GM19238 (cell line): ENCODE results near the gene PTH1R.
A peak's percentile ranks its signal among the peaks of the same experiment; 100 is the strongest.

Experiments
- DNase-seq: peaks from one replicate; pipeline ENCODE4 v3.0.0; 2011; ENCODE audit warnings: low spot score; ENCODE audit not compliant: insufficient read length

The PTH1R gene

DNA sequence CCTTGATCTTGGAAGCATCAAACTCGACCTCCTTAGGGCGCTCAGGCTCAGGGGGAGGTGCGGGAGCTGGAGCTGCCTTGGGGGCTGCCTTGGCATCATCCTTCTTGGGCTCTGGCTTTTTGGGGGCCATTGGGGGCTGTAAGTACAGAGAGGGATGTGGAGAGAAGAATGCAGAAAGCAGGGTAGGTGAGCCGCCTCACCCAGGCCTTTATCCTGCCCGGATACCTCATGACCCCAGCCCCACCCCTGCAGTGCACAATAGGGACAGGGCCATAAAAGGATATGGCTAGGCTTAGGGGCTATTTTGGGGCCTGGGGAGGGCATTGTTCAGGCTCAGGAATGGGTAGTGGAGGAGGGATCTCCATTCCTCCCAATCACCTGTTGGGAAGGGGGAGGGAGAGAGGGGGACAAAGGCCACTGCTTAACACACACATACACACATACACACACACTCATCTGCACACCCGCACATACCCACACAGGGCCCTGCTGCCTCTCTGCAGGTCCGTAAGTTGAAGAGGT is 14.2 kb upstream of the PTH1R start, which contains the start of gene MYL3:
TSS of gene MYL3 (minus strand) at position 184 of the 522 bp plus-strand sequence. CDS start at position 130, 54 bp downstream.
- DNase-seq = no peak

DNA sequence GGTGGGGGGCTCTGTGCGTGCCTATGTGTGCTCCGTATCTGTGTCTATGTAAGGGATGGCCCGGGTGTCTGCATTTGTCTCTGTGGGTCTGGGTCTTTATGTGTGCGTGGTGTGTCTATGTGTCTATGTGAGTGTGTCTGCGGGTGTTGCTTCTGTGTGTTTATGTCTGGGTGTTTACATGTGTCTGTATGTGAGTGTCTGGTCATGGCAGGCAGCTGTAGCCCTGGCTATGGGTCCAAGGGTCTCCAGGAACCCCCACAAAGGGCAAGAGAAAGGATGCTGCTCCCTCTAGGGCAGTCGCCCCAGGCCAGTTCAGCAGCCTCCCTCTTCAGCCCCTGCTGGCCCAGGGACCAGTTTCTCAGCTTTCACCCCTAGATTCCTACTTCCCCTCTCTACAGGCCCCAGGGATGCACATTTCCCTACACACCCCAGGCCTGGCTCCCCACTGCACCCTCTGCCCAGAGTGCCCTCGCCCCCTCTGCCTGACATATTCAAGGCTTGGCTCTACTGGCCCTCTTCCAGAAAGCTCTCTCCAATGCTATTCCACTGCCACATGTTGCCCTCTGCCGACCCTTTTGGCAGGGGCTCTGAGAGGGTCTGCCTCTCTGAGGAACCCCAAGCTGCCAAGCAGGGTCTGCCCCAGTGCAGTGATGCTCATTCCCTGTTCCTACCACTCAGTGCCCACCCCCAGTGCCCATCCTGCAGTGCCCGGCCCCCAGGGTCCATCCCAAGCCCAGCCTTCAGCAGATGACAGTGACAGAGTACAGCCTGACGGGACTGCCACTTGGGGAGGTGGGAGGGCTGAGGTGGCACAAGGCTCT is 13.2 kb upstream of the PTH1R start:
- DNase-seq = no peak

DNA sequence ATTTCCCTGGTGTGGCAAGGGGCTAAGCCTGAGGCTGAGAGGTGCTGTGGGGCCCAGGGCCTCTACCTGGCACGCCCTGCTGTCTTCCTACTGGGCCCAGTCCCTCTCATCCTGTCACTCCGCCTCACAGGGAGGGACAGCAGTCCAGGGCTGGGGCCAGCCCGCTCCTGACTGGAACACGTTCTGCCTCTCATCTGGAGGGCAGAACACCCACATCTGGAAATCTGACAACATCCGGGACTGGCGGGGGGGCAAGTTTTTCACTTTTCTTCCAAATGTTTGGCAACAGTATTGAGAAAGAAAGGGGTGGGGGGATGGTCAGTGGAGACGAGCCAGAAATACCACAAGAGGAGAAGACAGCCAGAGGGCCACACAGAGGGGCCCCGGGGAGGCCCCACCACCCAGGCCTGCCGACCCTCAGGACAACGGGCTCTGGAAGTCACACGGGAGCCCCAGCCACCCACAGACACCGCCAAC is 12.5 kb upstream of the PTH1R start:
- DNase-seq = no peak

DNA sequence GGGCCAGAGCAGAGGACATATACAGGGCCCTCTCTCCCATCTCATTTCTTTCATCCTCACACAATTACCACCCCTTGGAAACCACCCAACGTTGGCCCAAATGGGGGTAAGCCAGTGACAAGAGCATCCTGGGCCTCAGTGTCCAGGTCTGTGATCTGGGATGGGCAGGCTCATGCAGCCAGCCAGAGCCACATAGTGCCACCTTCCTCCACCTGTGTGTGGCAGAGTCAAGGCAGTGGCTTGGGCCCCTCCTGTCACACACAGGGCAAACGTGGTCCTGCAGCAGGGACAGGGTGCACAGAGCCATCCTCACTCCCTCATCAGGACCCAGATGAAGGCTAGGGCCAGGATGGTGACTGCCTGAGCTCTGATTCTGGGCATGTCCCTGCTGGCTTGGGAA is 12.0 kb upstream of the PTH1R start:
- DNase-seq = no peak

DNA sequence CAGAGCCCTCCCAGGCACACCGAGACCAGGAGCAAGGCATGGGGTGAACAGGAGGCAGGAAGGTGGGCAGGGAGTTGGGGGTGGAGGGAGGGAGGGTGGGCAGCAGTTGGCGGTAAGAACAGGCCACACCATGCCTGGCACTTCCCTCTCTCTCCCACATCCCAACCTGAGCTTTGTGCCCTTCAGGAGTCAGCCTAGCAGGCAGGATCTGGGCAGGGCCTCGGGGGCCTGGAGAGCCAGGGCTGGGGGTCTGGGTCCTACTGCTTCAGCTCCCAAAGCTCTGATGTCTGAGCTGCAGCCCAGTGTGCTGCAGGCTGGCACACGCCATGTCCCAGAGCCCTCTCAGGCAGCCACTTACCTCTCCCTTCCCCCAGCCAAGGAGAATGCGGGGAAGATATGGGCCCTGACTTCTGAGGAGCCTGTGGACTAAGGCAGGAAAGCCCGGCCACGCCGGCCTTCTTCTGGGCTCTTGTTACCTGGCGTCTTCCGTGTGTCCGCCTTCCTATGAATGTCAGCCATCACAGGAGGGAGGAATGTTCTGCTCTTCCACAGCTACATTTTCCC is 11.4 kb upstream of the PTH1R start:
- no peak for DNase-seq

DNA sequence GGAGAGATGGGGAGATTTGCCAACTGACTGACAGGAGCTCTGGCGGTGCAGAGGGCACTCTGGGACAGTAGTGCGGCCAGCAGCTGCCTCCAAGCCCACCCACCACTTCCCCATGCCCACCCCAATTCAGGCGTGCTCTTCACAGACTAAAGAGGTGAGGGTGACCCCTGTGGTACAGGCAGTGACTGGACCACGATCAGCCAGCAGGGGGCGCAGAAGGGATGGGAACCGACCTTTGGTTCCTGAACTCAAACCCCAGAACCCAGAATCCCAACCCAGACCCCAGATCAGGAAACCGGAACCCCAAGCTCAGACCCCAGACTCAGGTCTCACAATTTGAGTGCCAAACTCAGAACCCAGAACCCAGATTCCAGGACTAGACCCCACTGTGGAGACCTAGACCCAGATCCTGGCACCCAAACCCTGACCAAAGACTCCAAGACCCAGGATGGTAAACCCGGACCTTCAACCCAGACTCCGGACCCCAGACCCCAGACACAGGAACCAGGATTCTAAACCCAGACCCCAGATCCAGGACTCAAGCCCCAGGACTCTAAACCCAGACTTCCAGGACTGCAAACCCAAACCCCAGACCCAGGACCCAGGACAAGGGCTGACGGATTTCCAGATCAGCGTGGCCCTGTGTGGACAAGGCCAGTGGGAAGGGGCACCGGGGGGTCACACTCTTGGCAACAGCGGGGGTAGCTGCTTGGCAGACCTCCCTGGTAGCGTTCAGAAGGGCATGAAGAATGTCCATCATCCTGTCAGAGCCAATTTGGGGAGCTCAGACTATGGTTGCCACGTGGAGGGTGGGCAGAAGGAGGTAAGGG is 10.6 kb upstream of the PTH1R start:
- DNase-seq = peak; percentile 58

DNA sequence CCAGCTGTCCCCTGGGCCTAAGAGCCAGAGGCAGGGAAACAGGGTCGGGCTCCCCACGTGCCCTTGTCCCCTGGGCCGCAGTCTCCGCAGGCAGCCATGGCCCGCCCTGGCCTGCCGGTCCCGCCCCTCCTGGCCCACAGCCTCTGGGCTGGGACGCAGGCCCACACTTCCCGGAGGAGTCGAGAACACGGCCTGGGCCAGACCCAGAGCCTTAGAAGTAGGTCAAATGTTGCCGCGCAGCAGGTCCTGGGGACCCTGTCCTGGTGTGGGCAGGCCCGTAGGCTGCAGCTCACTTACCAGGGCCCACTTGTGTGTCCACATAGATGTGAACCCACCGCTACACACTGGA is 10.0 kb upstream of the PTH1R start:
- DNase-seq = no peak

DNA sequence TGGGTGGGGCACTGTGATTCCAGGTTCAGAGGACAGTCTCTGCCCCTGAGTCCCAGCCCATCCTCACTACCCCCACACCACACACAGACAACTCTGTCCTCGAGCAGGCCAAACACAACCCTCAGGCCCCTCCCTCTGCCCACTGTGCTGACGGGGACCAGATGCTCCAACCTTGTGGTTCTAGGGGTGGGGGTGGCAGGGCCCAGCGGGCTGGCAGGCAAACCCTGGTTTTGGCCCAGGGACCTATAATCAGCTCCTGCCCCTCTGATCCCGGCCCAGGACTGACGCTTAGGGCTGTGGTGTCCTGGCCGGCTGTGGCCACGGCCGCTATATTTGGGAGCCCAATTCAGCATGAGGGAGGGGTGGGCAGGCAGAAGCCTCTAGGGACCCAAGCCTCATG is 9.2 kb upstream of the PTH1R start:
- DNase-seq = no peak

DNA sequence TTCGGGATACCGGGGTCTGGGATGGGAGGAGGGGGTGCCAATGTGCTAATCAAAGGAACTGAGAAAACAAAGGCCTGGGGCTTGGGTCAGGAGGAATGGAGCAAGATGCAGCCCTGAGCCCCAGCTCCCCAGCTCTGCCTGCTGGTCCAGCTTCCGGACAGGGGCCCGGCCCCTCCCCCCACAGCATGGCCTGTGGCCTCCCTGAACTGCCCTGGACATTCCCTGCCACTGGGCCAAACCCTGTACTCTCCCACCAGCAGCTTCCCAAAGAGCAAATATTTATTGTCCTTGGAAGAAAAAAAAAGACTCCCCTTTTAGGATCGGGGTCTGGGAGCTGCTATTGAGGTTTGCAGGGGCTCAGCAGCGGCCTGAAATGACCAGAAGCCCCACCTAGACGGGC is 8.6 kb upstream of the PTH1R start:
- DNase-seq = no peak

DNA sequence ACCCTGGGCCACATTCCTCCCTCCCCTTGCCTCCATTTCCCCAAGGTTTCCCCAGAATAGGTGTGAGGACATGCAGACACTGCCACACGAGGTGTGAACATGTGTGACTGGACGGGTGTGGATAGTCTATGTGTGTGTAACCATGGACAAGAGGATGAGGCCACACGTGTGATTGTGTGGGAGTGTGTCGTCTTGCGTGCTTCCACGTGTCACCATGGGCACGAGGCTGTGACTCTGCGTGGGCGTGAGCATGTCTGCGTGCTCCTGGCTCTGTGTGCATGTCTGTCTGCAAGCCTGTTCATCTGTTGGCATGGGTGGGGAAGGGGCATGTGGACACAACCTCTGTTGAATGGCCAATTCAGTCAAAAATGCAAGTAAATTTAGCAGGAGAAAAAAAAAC is 8.1 kb upstream of the PTH1R start:
- no peak for DNase-seq

DNA sequence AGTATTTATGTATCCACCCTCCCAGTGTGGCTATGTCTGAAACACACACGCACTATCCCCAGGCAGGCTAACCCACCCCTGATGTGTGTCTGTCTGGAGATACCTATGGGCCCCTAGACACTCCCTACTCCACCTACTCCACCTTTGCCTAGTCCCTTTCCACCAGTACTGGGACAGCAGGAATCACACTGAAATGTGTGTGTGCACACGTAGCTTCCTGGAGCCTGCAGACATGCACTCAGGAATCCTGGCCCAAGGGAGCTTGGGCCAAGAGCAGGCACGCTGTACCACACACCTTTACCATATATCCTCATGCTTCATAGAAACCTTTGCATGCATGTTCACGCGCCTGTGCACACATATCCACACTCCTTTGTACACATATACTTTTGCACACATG is 6.9 kb upstream of the PTH1R start:
- no peak for DNase-seq

DNA sequence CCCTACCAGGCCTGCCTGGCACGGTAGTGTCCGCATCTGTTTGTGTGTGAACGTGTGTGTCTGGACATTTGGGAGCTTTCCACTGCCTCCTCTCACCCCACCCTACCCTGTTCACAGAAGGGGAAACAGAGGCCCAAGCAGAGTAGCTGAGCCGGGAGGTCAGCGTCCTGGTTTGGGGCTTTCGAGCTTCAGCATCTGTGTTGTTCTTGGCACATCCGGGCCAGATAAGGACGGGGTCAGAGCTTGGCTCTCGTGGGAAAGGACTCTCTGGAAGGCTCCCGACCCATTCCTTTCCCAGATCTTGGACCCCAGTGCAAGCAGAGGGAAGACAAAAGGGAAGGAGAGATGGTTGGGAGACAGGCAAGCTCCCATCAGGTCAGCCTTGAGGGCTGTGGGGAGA is 6.3 kb upstream of the PTH1R start:
- no peak for DNase-seq

DNA sequence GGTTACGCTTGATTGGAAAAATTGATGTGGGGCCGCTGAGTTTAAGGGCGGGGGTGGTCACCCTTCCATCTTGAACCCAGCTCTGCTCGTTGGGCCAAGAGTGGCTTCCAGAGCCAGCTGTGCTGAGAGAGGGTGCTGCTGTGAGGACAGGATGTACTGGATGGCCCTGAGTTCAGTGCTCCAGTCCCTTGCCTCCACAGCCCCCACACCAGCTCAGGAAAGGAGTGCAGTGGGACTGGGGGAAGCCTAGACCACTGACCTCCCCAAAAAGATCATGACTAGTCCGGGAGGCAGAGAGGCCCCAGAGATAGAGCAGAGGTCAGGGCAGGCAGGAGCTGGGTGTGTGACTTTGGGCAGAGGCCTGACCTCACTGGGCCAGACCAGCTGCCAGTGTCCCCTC is 4.0 kb upstream of the PTH1R start:
- DNase-seq = no peak

DNA sequence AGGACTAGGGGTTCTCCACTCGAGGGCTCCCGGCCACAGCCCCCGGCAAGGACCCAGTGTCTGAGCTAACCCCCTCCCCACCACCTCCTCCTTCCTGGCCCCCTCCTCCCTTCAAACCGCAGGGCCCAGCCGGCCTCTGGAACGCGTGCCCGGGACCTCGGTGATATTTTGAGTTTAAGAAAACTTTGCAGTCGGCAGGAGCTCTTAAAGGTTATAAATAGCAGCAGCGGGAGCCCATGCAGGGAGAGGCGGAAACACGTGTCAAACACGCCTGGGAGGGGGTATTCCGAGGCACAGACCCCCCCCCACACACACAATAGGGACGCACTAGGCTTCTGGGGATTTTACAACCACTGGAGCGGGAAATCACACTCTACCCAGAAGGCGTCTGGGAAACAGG is 3.1 kb upstream of the PTH1R start:
- DNase-seq = no peak

DNA sequence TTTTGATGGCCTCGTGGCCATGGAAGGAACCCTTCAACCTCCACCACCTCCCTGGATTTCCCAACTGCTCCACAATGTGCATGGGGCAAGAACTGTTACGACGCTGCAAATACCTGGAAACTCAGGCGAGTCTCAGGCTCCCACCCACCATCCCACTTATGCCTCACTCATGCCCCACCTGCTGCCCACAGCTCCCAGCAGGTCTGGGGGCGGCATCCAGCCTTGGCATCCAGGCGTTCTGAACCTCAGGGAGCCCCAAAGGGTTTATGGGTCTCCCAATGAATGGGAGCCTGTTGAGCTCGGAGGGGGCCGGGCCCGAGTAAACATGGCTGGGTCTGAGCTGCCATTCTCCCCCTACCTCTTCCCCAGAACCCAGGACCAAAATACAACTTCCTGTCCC is 2.0 kb upstream of the PTH1R start:
- no peak for DNase-seq

DNA sequence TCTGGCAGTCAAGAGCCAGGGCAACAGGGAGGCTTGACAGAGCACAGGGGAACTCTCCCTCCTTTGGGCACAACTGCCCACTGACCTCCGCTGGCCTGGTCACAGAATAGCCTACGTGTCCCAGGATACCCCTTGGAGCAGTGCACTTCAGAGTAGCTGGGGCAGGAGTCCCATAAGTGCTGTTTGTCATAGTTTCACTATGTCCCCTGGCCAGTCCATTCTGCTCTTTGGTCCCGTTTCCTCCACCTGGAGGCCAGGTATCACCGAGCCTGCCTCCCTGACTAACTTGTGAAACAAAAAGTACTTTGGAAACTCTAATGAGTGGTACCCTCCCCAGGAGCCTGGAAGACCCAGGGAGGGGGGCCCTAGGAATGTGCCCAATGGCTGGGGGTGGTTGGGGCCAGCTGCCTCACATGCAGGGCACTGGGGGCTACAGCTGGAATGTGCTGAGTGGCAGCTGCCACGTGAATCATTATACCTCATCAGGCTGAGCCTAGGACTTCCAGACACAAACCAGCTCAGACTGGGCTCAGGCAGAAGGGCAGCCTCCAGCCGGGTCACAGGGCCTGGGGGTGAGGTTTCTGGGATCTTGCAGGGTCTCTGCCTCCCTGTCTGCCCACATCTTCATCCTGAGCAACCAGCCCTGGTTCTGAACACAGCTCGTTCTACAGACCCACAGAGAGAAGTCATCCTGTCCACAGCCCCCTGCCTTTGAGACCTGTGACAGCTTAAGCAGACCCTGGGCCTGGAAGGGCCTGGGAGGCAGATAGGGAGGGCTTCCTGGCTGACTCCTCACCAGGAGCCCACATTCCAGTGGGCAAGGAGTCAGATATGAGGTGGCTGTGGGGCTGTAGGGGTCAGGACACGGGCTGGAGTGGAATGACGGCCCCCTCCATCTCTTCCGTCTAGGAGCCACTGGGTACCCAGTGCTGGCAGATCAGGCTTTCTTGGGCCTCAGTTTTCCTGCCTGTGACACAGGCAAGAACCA is 914 bp upstream of the PTH1R start:
- no peak for DNase-seq

DNA sequence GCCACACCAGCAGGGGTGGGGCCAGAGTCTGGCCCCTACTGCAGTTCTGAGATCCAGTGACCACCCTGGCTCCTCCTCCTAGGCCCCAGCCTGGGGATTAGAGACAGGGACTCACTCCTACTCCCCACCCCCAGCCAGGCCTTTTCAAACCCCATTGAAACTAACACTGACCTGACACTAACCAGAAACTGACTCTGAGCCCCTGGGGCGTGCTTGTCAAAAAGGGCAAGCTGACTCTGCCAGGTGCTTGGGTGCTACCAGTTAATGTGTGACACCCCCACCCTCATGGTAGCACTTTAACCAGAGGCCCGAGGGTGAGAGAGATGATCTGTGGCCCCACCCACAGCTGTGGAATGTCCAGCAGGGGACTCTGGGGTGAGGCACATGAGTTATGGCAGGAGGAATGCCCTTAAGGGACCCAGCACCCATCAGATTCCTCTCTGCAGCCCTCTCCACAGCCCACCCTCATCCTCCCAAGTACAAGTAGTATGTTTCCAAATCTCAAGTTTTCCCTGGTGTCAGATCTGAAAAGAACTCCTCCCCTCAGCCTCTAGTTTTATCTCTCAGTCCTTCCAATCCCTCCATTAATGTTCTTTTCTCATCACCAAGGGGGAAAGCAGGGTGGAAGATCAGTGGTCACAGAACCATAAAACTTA is 1.4 kb downstream of the PTH1R start:
- no peak for DNase-seq

DNA sequence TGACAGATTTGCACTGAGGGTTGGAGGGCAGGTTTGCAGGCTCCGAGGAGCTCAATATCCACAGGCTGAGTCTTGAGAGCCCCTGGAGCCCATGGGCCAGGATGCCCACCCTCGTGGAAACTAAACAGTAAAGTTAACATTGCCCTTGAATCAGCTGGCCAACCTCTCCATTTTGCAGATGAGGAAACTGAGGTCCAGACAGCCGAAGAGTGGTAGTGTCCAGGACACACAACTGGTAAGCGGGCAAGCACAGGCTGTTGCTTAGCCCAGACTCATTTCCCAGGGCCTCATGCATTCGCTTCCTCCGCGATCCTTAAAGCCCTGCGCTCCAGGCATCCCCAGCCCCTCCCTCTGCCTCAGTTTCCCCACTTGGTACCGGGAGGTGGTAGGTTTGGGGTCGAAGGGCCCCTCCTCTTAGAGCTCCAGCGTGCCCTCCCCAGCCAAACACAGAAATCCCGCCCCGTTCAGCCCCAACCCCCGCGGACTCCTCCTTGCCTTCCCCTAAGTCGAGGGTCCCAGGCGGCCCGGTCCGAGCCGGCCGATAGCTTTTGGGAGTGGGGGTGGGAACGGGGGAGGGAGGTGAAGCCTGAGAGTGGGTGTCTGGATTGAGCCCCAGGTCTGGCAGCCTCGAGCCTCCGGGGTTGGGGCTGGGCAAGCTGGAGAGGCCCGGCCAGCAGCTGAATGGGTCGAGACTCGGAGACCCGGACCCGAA is 3.5 kb downstream of the PTH1R start:
- DNase-seq = no peak

DNA sequence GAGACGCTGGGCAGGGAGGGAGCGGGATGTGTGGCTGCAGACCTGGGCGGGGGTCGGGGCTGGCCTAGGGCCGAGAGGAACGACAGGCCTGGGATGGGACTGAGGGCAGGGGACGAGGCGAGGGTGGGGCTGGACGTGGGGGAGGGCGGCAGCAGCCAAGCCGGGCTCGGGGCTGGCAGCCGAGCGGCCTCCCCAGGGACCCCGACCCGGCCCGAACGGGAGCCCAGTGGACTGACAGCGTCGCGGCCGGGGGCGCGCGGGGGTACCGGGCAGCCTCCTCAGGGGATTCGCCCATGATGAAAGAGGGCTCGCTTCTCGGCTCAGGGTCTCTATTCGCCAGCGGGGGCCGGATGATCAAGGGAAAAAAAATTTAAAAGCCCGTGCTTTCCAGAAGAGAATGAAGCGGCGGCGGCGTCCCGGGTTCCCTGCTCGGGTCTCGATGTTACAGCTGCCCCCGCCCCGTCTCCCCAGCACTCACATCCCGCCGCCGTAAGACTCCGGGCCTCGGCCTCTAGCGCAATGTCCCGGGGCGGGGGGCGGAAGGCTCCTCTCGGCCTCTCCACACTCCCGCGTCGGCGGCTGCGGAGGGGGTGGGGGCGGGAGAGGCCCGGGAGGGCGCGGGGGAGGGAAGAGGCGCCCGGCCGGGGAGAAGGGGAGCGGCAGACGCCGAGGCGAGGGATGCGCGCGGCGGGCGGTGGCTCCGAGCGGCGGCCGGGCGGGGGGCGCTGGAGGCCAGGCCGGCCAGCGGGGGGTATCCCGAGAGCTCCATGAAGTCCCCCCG is 4.3 kb downstream of the PTH1R start:
- DNase-seq = no peak
